Kasumi-1 (cell line): ENCODE results near the gene TMEM107.
"Not testable (repeated sequence)": the region's sequence is repeated elsewhere in the genome, so short reads cannot be mapped to it uniquely, and the experiment has no call there.

Experiments
- DNase-seq, 2 experiments: peaks; one replicate each; lab custom pipeline; 2025; lab: John Stamatoyannopoulos, UW

The TMEM107 gene

DNA sequence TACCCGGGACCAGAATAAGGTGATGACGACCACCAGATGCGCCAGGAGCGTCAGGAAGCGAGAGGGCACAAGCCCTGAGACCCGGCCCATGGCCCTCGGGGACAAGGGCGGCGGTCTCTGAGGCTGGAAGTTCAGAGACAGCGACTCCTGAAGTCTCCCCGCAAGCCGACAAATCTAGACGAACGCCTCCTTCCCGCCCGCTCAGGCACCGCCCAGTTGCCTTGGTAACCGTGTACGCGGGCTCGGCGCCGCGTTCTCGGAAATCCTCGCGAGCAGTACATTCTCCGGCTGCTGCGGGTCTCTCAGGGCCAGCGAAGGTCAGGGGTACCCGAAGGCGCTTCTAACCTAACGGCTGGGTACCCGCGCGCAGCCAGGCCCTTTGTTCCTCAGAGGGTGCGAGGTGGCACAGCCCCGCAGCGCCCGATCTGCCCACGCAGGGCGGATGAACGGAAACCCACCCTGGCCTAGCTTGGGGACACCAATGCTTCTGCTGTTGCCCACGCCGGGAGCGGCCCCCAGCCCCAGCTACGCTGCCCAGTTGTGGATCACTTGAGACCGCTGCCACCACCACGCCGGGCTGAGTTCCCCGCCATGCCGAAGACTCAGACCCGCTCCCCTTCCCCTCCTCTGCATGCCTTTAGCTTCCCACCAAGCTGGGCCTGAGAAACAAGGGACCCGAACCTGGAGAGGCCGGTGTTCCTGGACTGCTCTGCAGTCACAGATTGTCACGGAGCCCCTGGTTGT is at the start of gene TMEM107:
TMEM107 (minus strand) TSS at position 184 of the 744 bp plus-strand sequence; CDS start at position 90, 94 bp downstream.
- DNase-seq = peak; percentile 61 to 66

DNA sequence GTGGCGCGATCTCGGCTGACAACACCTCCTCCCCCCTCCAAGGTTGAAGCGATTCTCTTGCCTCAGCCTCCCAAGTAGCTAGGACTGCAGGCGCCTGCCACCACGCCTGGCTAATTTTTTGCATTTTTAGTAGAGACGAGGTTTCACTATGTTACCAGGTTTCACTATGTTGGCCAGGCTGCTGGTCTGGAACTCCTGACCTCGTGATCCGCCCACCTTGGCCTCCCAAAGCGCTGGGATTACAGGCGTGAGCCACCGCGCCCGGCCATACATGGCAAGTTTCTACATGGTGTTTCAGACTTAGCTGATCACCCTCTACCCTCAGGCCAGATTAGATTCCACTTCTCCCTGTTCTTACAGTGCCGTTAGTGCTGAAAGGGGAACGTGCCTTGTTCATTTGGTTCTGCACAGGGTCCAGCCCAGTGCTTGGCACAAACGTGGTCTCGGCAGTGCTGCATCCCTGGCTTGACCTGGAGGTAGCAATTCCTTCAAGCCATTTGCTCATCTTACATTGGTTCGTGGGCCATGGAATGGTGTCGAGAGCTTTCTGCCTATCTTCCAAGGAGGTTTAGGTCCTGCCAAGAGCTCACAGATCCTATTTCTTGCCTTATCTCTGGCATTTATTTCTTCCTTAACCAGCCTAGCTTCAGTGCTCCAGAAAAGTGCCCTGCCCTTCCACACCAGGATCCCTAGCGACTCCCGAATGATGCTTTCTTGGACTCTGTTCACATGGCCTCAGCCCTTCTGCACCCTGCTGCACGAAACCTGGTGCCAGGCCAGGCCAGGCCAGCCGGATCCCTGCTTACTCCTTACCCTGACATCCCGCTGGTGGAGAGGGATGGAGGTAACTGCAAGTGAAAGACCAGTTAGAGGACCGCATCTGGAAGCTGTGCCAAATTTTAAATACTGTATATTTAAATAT is 49.0 kb upstream of the TMEM107 start:
- DNase-seq = no peak

GRCh38 chr17:8223356-8224126 is 47.4 kb upstream of the TMEM107 start:
- DNase-seq = peak; percentile 60 to 66

DNA sequence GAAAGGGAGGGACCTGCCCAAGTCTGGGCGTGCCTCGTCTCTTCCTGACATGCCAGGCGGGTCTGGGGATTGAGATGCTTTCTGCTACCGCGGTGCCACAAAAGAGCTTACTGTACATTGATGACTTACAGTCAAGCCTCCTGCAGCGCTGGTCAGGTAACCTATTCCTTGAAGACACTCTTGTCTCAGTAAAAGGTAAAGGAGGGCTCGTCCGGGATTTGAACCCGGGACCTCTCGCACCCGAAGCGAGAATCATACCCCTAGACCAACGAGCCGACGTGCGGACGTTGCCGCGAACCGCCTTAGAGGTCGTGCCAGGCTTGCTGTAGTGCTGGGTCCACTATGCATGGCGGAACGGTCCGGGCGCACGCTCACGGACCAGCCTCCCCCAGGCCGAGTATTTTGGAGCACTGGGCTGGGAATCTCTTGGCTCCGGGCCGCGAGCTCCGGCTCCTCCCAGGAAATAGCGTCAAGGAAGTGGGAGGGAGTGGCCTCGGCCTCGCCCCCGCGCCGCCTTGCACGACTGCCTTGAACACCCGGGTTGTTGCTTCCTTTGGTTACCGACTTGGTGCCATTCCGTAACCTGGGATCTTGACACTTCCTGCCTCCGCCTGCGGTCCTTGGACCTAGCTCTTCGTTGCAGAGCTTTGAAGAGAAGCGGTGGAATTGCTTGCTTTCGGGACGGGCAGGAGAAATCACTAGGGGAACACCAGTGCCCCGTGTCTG is 46.6 kb upstream of the TMEM107 start:
- DNase-seq = peak; percentile 73 to 74

GRCh38 chr17:8222380-8222629 is 46.1 kb upstream of the TMEM107 start:
- DNase-seq = peak in 1 of 2 experiments; percentile 56

DNA sequence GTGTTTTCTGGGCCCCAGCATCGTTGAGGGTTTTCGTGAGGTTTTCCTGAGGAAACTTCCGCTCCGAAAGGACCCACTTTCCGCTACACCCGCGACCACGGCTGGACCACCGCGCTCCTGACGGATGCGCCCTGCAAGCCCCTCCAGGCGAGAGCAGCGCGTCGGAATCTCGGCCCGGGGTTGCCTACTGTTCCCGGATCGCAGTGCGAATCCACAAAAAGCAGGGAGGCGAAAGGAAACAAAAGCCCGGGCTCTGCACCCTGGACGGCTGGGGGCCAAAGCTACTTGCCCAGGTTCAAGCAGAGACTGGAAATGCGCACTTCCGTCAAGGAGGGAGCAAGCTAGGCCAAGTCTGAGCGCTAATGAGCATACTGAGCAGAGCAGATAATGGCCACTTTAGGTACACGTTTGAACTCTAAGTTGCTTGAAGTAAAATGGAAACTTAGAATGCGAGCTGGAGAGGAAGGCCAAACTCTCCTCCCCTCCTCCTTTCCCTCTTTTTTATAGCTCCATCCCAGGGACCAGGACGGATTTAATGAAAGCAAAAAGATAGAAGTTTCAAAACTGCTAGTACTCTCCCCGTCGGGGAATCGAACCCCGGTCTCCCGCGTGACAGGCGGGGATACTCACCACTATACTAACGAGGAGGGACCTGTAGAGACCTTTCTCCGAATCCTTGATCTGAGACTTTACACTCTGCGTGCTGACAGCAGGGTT is 45.6 kb upstream of the TMEM107 start:
- peak; percentile 29 to 54 for DNase-seq

DNA sequence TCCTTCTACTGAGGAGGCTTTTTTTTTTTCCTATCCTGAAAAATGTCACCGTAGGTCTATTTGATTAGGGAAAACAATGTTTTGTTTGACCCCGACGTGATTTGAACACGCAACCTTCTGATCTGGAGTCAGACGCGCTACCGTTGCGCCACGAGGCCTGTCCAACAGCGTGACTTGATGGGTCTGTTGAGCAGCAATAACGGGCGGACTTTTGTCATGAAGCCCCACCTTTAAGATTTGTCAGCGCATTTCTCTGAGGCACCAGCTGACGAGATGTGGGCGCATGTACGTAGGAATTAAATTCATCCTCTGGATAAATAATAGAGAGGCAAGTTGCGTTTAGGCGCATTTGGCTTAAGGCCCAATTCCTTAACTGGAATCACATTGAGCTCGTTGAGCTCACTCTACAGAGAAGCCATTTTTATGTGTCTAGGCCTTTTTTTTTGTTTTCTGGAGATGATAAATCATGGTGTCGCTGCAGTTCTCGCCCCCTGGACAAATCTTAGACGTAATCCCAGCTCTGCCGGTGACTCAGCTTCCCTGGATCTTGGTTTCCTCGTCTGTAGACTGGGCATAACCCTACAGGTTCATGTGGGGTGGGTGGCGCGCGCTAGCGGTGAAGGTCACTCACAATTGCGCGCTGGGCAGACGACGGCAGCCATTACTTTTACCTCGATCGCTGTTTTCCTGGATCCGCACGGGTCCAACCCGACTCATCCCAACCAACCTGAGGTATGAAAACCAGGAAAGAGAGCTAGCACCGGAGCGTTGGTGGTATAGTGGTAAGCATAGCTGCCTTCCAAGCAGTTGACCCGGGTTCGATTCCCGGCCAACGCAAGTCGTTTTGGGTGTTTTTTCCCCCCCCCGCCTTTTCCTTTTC is 44.8 kb upstream of the TMEM107 start:
- DNase-seq = peak; percentile 59 to 70

DNA sequence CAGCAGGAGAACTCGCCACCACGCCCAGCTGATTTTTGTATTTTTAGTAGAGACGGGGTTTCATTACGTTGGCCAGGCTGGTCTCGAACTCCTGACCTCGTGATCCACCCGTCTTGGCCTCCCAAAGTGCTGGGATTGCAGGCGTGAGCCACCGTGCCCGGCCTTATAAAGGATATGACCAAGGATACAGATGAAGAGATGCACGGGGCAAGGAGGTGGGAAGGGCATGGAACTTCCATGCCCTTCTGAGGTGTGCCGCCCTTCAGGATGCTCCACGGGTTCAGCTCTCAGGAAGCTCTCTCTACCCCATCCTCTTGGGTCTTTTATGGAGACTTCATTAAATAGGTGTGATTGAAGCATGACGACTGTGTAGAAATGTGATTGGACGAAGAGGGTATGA is 37.8 kb upstream of the TMEM107 start:
- not testable (repeated sequence) for DNase-seq

DNA sequence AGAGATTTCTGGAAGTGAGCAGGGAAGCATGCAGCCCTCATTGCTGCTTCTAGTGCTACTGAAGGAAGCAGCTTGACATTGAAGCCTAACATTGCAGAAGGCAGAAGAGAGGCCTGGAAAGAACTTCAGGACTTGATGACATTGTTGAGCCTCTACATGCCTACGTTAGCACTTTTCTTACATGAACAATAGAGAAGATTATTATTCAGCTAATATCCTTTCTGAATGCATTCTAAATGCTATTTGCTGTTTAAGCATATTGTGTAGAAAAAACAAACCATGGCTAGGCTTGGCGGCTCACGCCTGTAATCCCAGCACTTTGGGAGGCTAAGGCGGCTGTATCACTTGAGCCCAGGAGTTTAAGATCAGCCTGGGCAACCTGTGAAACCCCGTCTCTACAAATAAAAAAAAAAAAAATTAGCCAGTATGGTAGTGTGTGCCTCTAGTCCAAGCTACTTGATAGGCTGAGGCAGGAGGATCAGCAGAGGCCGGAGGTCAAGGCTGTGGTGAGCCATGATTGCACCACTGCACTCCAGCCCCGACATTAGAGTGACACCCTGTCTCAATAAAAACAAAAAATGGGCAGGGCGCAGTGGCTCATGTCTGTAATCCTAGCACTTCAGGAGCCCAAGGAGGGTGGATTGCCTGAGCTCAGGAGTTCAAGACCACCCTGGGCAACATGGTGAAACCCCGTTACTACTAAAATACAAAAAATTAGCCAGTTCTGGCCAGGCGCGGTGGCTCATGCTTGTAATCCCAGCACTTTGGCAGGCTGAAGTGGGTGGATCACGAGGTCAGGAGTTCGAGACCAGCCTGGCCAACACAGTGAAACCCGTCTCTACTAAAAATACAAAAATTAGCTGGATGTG is 36.4 kb upstream of the TMEM107 start:
- DNase-seq = no peak

- DNase-seq = no peak
Measured at GRCh38 chr17:8210761-8211458, 34.7 kb upstream of the TMEM107 start.

- DNase-seq = peak; percentile 68 to 82
Measured at GRCh38 chr17:8209907-8210760, 34.0 kb upstream of the TMEM107 start, which contains the start of gene AURKB. AURKB (minus strand) TSS chr17:8210575; CDS start chr17:8210224, 351 bp downstream.

DNA sequence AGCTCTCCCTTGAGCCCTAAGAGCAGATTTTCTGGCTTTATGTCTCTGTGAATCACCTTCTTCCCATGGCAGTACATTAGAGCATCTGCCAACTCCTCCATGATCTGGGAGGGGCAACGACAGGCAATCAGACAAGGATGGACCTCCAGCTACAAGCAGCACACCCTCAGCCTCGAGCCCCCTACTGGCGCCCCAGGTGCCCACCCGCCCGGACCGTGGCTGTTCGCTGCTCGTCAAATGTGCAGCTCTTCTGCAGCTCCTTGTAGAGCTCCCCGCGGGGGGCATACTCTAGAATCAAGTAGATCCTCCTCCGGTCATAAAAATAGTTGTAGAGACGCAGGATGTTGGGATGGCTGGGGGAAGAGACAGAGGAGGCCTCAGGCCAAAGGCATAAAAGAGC is 30.4 kb upstream of the TMEM107 start:
- no peak for DNase-seq

- no peak for DNase-seq
Measured at GRCh38 chr17:8204761-8205555, 28.8 kb upstream of the TMEM107 start.

GRCh38 chr17:8192070-8192815 is 16.1 kb upstream of the TMEM107 start:
- peak; percentile 85 to 88 for DNase-seq

DNA sequence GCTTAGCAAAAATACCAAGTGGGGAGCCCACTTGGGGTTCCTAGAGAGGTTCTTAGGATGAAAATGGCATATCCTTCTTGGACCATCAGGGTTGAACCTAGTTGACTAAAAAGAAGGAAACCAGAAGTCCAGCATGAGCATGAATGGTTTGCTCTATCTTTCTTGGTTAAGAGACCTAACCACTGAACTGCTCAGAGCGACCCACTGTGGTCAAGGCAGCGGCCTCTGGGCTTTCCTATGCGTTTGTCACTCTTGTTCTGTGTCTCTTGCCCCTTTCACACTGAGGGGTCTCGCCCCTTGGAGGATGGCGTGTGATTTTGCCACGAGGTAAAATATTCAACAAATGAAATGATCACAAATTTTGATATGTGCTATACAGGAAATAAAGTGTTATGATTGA is 14.3 kb upstream of the TMEM107 start:
- no peak for DNase-seq
